AG04449 (cell line): ENCODE data around the gene BMP7.

ENCODE experiments used
- CTCF ChIA-PET: fragments of 350-600 bp; formaldehyde crosslinking; extraction: SDS; loops from one replicate; lab custom pipeline; 2021; ENCODE audit warnings: antibody characterized with exemption; lab: Yijun Ruan, JAX
- POLR2A ChIA-PET: fragments of 400-600, 350-600 bp; formaldehyde crosslinking; extraction: SDS; loops from one replicate; lab custom pipeline; 2020; ENCODE audit warnings: antibody characterized with exemption, inconsistent platforms; lab: Yijun Ruan, JAX
- DNase-seq: peaks from one replicate; pipeline ENCODE4 v3.0.0-alpha.2; 2010; ENCODE audit warnings: low read depth, low spot score
- H3K4me3 ChIP-seq: 2 replicates; pipeline ENCODE4 v1.5.1; 2011; ENCODE audit warnings: low read depth, mild to moderate bottlenecking, control low read depth, low read length
- CTCF ChIP-seq: IDR thresholded peaks from one replicate; pipeline ENCODE4 v1.5.1; 2011; ENCODE audit warnings: mild to moderate bottlenecking, moderate library complexity, low read length, control low read depth, inconsistent platforms; ENCODE audit not compliant: insufficient read depth; ENCODE audit errors: missing control alignments

BMP7 gene

GRCh38 chr20:57270204-57270984 is 4.0 kb upstream of the BMP7 start:
- CTCF ChIA-PET = no interaction called here

GRCh38 chr20:57269148-57269984 is 2.9 kb upstream of the BMP7 start:
- CTCF ChIA-PET = no interaction called here
- DNase-seq = no peak
- no peak for TF ChIP-seq CTCF
- H3K4me3 ChIP-seq = no peak overlapping the region
- POLR2A ChIA-PET = no interaction called here

More at GRCh38 chr20:57270204-57270984, 4.0 kb upstream of the BMP7 start:
- H3K4me3 ChIP-seq = no peak overlapping the region
- DNase-seq = no peak
- POLR2A ChIA-PET = no interaction called here
- TF ChIP-seq CTCF = no peak

- TF ChIP-seq CTCF = no peak
- CTCF ChIA-PET = no interaction called here
- DNase-seq = no peak
- no peak overlapping the region for H3K4me3 ChIP-seq
- POLR2A ChIA-PET = no interaction called here
Observed at GRCh38 chr20:57268399-57269076, 2.1 kb upstream of the BMP7 start.

GRCh38 chr20:57267158-57267821 is 849 bp upstream of the BMP7 start:
- TF ChIP-seq CTCF = no peak
- ChIA-PET CTCF (no interaction called here), POLR2A (no interaction called here)
- no peak for DNase-seq
- no peak overlapping the region for H3K4me3 ChIP-seq

- CTCF ChIA-PET = no interaction called here
- H3K4me3 ChIP-seq = no peak overlapping the region
- TF ChIP-seq CTCF = no peak
- POLR2A ChIA-PET = no interaction called here
- no peak for DNase-seq
Observed at GRCh38 chr20:57265997-57266290, 497 bp downstream of the BMP7 start.
